GM12875 (cell line): ENCODE results near the gene DIAPH2.

Experiments used
- H3K4me3 ChIP-seq: one replicate; pipeline ENCODE4 v1.5.1; 2011; ENCODE audit warnings: low read depth, low read length, control low read depth
- TF ChIP-seq, protein P1 (sequence below): IDR thresholded peaks from 2 replicates; pipeline ENCODE4 v1.5.1; 2011; ENCODE audit warnings: low read depth, mild to moderate bottlenecking, control low read depth, inconsistent platforms, low read length, moderate library complexity, borderline replicate concordance; ENCODE audit not compliant: insufficient read depth

The DIAPH2 gene

DNA sequence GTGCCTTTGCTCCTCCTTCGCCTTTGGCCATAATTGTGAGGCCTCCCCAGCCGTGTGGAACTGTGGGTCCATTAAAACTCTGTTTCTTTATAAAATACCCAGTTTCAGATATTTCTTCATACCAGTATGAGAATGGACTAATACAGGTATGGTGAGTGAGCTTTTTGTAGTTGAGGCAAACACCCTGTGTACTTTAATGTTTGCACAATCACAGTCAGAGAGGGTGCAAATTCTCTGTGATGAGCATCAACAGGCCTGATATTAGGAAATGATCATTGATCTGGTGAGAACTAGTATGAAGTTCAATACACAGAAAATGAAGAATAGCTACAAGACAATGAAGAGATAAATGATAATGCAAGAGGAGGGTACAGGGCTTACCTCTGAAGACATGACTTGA, 943.7 kb downstream of the DIAPH2 start:
- no peak overlapping the region for H3K4me3 ChIP-seq
- TF ChIP-seq, protein P1, sequence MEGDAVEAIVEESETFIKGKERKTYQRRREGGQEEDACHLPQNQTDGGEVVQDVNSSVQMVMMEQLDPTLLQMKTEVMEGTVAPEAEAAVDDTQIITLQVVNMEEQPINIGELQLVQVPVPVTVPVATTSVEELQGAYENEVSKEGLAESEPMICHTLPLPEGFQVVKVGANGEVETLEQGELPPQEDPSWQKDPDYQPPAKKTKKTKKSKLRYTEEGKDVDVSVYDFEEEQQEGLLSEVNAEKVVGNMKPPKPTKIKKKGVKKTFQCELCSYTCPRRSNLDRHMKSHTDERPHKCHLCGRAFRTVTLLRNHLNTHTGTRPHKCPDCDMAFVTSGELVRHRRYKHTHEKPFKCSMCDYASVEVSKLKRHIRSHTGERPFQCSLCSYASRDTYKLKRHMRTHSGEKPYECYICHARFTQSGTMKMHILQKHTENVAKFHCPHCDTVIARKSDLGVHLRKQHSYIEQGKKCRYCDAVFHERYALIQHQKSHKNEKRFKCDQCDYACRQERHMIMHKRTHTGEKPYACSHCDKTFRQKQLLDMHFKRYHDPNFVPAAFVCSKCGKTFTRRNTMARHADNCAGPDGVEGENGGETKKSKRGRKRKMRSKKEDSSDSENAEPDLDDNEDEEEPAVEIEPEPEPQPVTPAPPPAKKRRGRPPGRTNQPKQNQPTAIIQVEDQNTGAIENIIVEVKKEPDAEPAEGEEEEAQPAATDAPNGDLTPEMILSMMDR = no peak

DNA sequence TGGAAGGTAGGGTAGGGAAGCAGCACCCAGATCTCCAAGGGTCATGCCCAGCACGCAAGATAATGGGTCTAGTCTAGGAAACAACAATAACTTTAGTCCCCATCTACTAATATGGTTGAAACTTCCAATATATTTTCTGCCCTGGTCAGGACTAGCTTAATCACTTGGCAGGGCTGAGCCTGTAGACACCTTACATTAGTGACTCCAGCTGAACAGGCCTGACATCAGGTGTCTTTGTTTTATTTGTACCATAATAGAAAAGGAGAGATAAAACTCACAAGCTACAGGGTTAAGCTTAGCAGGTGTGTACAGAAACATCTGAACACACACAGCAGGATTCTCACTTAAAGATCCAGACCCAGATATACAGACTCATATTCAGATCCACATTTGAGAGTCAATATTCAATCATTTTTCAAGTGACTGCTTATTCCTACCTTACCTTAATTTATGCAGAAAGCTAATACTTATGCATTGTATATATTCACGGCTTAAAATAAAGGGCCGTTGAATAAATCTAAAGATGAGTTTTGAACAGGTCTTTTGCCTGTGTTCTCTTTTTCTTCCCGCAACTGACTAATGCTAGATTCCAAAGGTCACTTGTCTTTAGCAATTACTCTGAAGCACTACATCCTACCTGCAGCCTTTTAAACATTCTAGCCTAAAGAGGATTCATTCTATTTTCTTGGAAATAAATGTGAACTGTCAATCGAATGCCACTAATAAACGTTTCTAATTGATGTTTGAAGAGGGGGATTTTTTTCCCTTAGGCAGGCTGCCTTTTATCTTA, 944.4 kb downstream of the DIAPH2 start:
- TF ChIP-seq, protein P1 = no peak
- no peak overlapping the region for H3K4me3 ChIP-seq

GRCh38 chrX:97629597-97629985, 944.9 kb downstream of the DIAPH2 start:
- TF ChIP-seq, protein P1 = no peak

GRCh38 chrX:97633798-97634197, 949.2 kb downstream of the DIAPH2 start:
- no peak overlapping the region for H3K4me3 ChIP-seq
- TF ChIP-seq, protein P1 = no peak

More at GRCh38 chrX:97629597-97629985, 944.9 kb downstream of the DIAPH2 start:
- H3K4me3 ChIP-seq = no peak overlapping the region

- H3K4me3 ChIP-seq = no peak overlapping the region
Measured at GRCh38 chrX:97636473-97637140, 952.0 kb downstream of the DIAPH2 start.

GRCh38 chrX:97637289-97637688, 952.6 kb downstream of the DIAPH2 start:
- H3K4me3 ChIP-seq = no peak overlapping the region
- TF ChIP-seq, protein P1 = no peak

More at GRCh38 chrX:97636473-97637140, 952.0 kb downstream of the DIAPH2 start:
- TF ChIP-seq, protein P1 = no peak

DNA sequence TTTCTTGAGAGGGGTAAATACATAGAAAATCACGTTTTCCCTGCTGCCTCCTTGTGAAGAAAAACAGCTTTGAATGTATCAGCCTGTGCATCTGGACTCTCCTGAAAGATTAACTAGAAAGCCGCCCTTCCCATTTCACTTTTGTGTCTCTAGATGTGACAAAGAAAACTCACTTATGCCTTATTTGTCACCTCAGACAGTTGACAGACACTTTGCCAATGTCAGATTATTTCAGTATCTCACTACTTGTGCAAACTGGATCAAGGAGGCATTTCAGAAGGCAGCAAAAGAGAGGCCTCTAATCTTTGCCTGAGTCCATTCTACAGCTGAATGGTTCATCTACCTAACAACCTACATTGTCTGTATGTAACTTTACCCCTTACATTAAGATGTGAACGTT, 954.0 kb downstream of the DIAPH2 start:
- TF ChIP-seq, protein P1 = no peak
- H3K4me3 ChIP-seq = no peak overlapping the region
